Activated CD8-positive, alpha-beta memory T cell treated with anti-CD3 and anti-CD28 coated beads for 36 hours (primary cell): ENCODE results near the gene PRR13. TPM values are rescaled to one million over a fixed set of nuclear protein-coding genes. Genes with fewer than 3 reads are reported as not detected.

Source experiments
- CTCF ChIA-PET: fragments of 350-600 bp; sonication (Branson Sonifier 250); formaldehyde crosslinking; loops from one replicate; lab custom pipeline; 2021; ENCODE audit warnings: antibody characterized with exemption; lab: Charles Lee
- POLR2A ChIA-PET: fragments of 350-600 bp; sonication (Branson Sonifier 250); formaldehyde crosslinking; loops from one replicate; lab custom pipeline; 2021; ENCODE audit warnings: antibody characterized with exemption; lab: Charles Lee
- total RNA-seq, 2 experiments: library from RNA; stranded (reverse); gene quantifications; one replicate each; pipeline ENCODE4 v1.2.3, GENCODE V29; 2021

Gene PRR13
- total RNA-seq, 2 experiments from 2014 or later, result 237 to 244 TPM

GRCh38 chr12:53481458-53481857 is 39.9 kb downstream of the PRR13 start:
- CTCF ChIA-PET, result interaction anchor here (0.7 to 2.3 kb wide), 5 partner anchors 7 to 129 kb away, joined by 3 to 5 read pairs (median 3); no protein-coding TSS in a partner anchor
- POLR2A ChIA-PET, result interaction anchor here (0.7 to 1.4 kb wide), 2 partner anchors 23 to 109 kb away, joined by 3 to 5 read pairs; no protein-coding TSS in a partner anchor

- POLR2A ChIA-PET, result interaction anchor here (0.6 to 1.4 kb wide), 6 partner anchors 10 to 138 kb away, joined by 3 to 7 read pairs (median 3); partner anchors contain the start of gene TARBP2
- CTCF ChIA-PET, result interaction anchor here (0.7 to 2.3 kb wide), 6 partner anchors 8 to 130 kb away, joined by 3 to 5 read pairs (median 4); no protein-coding TSS in a partner anchor
These were observed 40.5 kb downstream of the PRR13 start for GRCh38 chr12:53481939-53482586.

GRCh38 chr12:53482626-53483168 is 41.2 kb downstream of the PRR13 start:
- ChIA-PET CTCF (interaction anchor here (1.2 to 2.3 kb wide), 4 partner anchors 9 to 32 kb away, joined by 3 to 5 read pairs (median 4); no protein-coding TSS in a partner anchor), POLR2A (interaction anchor here (0.6 to 1.4 kb wide), 5 partner anchors 9 to 138 kb away, joined by 3 to 7 read pairs (median 3); partner anchors contain the start of gene TARBP2)

GRCh38 chr12:53483225-53483978 is 41.9 kb downstream of the PRR13 start:
- POLR2A ChIA-PET, result interaction anchor here (0.5 to 1.4 kb wide), 3 partner anchors 8 to 23 kb away, joined by 3 to 7 read pairs (median 3); no protein-coding TSS in a partner anchor
- CTCF ChIA-PET, result interaction anchor here (2.0 to 2.3 kb wide), 2 partner anchors 9 to 33 kb away, joined by 5 read pairs; no protein-coding TSS in a partner anchor

- ChIA-PET CTCF (interaction anchor here (2.0 kb wide), 1 partner anchor 8 kb away, joined by 5 read pairs; no protein-coding TSS in a partner anchor), POLR2A (no interaction called here)
These were observed 42.4 kb downstream of the PRR13 start for GRCh38 chr12:53483979-53484377.

GRCh38 chr12:53484686-53485575 is 43.4 kb downstream of the PRR13 start:
- ChIA-PET CTCF (no interaction called here), POLR2A (no interaction called here)

- POLR2A ChIA-PET, result no interaction called here
These were observed 44.6 kb downstream of the PRR13 start for GRCh38 chr12:53485955-53486735.

GRCh38 chr12:53486736-53487487 is 45.4 kb downstream of the PRR13 start:
- POLR2A ChIA-PET, result no interaction called here

More at GRCh38 chr12:53485955-53486735, 44.6 kb downstream of the PRR13 start:
- CTCF ChIA-PET, result interaction anchor here (0.6 to 0.9 kb wide), 2 partner anchors 14 to 60 kb away, joined by 3 read pairs; no protein-coding TSS in a partner anchor

GRCh38 chr12:53489242-53489864 is 47.8 kb downstream of the PRR13 start:
- CTCF ChIA-PET, result interaction anchor here (1.1 to 3.0 kb wide), 3 partner anchors 11 to 19 kb away, joined by 5 to 11 read pairs (median 7); no protein-coding TSS in a partner anchor
- POLR2A ChIA-PET, result interaction anchor here (0.7 to 1.3 kb wide), 2 partner anchors 11 to 36 kb away, joined by 3 to 5 read pairs; no protein-coding TSS in a partner anchor

More at GRCh38 chr12:53486736-53487487, 45.4 kb downstream of the PRR13 start:
- CTCF ChIA-PET, result interaction anchor here (0.6 to 0.9 kb wide), 2 partner anchors 15 to 61 kb away, joined by 3 read pairs; no protein-coding TSS in a partner anchor

GRCh38 chr12:53492188-53492587 is 50.7 kb downstream of the PRR13 start:
- ChIA-PET POLR2A (interaction anchor here (0.6 to 1.3 kb wide), 4 partner anchors 9 to 389 kb away, joined by 3 to 7 read pairs (median 4); partner anchors contain the start of gene SOAT2), CTCF (interaction anchor here (0.7 to 3.0 kb wide), 7 partner anchors 9 to 17 kb away, joined by 3 to 11 read pairs (median 4); partner anchors contain the start of gene TARBP2)

GRCh38 chr12:53492830-53493609 is 51.5 kb downstream of the PRR13 start:
- ChIA-PET CTCF (interaction anchor here (0.7 to 1.8 kb wide), 8 partner anchors 10 to 146 kb away, joined by 3 to 6 read pairs (median 4); no protein-coding TSS in a partner anchor), POLR2A (interaction anchor here (0.6 kb wide), 1 partner anchor 42 kb away, joined by 3 read pairs; no protein-coding TSS in a partner anchor)

GRCh38 chr12:53493610-53494391 is 52.3 kb downstream of the PRR13 start:
- ChIA-PET POLR2A (interaction anchor here (0.6 to 0.7 kb wide), 2 partner anchors 43 to 45 kb away, joined by 3 read pairs; no protein-coding TSS in a partner anchor), CTCF (interaction anchor here (0.7 to 1.3 kb wide), 5 partner anchors 15 to 172 kb away, joined by 3 to 6 read pairs (median 4); partner anchors contain the start of gene AAAS)
